Activated CD8-positive, alpha-beta memory T cell treated with anti-CD3 and anti-CD28 coated beads for 4 hours (primary cell): ENCODE data around the gene S100A12.

Experiments
- DNase-seq, 2 donors: peaks; one replicate each; pipeline ENCODE4 v3.0.0-alpha.2; 2020; ENCODE audit warnings: low read depth in 2 of 2

Gene S100A12

DNA sequence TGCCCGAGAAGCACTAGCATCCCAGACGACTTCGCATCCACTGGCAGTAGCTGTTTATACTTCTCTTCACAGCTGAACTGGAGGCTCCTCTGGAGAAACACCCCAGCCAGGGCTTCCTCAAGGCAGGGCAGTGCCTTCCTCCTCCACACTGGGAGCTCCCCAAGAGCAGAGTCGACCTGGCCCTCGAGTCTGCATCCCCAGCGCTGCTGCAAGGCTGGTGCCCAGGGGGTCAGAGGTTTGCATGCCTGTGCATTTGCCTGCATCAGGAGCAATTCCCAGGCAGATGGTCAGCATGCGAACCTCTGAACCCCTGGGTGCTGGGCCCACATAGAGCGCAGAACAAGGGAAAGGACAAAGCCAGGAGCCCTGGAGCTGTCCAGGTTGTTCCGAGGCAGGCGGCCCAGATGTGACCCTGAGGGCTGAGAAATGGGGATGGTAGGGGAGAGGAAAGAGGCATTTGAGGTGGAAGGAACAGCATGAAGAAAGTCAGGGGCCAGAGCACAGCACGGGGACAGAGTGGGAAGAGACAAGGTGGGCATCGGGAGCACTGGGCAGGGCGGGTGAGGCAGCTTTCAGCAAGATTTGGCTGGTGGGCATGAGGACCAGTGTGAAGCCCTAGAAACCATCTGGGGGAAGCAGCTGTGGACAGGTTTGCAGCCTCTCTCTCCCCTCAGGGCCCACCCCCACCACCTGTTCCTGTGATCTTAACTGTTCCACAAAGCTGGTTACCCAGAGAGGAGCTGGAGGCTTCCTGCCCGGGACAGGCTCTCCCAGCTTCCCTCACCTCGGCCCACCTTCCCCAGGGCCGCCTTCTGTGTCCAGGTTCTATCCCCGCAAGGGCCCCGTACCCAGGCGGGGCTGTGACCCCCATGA is 21.9 kb upstream of the S100A12 start:
- no peak for DNase-seq

DNA sequence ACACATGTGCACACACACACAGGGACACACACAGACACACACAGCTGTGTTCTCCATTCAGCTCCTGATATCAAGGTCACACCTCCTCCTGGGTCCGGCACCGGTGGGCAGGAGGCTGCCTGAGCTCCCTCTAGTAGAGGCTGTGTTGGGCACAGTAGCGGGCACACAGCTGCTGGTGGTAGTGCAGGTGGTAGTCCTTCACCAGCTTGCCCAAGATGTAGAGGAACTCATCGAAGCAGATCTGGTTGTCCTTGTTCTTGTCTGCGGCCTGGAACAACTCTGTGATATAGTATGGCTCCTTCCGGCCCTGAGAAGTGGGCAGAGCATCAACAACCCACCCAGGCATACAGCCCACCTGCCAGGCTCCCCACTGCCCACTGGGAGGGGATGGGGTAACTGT is 21.0 kb upstream of the S100A12 start:
- no peak for DNase-seq

DNA sequence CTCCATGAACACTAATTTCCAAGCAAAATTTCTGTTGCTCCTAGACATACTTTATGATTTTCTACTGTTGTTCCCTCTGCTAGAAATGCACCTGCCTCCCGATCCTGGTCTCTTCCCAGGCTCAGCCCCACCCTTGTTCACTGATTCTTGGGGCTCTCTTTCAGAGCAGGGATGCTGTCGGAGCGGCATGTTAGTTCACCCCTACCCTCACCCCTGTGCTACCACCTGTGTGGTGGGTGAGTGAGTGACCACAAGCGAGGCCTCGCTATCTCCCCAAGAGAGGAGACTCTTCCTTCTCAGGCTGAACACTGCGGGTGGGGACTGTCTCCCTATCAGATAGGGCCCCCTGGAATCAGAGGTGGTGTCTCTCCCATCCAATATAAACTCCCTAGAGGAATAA is 20.4 kb upstream of the S100A12 start:
- DNase-seq: no peak

DNA sequence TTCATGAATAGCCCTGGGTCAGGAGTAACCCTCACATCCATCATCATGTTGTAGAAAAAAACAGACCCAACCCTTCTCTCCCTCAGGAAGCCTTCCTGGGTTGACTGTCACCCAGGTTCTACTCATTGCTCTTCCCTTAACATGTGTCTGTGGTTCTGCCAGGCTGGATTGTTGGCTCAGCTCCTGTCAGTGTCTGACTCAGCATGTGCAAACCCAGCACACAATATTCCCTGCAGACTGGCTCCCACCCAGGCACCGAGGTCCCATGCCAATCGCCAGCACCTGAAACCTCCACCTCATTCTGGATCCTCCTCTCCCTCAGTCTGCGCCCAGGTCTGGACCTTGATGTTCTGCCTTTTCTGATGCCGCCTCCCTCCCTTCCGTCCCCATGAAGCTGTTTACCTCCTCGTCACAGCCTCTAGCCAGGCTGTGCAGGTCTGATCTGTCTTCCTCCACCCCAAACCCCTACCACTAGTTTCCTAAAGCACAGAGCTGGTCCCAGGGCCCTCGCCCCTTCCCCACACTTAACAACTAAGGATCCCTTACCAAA is 19.8 kb upstream of the S100A12 start:
- no peak for DNase-seq

DNA sequence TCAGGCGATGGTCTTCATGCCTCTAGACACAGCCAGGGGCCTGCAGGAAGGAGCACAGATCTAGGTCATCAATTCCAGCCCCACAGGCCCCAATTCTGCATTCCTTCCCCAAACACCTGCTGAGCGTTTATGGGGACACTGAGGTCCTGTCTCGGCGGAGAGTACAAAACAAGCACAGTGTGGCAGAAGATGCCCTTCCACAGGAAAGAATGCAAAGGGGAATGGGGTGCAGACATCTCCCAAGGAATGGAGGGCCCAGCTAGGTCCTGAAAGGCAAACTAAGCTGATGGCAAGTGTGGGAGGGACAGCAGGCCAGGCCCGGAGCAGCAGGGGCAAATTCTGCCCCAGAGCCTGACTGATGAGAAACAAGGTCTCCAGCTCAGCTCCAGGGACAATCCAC is 19.0 kb upstream of the S100A12 start:
- DNase-seq: no peak

DNA sequence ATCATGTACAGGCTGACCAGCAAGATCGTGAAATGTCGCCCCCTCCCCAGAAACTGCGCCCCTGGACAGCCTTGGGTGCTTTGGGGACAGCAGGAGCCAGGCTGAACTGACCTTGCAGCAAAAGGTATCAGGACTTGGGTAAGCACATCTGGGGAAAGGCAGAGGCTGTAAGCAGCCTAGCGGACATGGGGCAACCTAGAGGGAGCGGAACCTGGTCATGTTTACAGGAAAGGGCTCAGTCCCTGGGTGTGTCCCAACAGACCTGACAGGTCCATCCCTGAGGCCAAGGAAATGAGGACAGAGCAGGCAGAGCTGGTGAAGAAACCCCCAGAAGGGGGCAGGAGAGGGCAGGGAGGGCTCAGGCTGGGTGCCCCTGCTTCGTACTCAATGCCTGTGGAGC is 18.5 kb upstream of the S100A12 start:
- no peak for DNase-seq

DNA sequence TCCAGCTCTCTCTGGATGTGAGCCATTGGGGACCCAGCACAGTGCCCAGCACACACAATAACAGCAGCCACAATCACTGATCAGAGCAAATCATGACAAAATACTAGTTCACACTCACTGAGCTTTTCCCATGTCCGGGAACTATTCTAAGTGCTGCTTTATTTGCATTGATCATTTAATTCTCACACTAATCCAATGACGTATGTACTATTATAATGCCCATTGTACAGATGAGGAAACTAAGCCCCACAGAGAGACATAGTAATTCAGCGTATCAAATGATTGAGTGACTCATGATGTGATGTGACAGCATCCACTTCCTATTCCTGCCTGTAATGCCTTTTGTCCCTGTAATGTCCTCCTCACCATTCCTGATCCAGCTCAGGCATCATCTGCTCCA is 17.4 kb upstream of the S100A12 start:
- DNase-seq: no peak

DNA sequence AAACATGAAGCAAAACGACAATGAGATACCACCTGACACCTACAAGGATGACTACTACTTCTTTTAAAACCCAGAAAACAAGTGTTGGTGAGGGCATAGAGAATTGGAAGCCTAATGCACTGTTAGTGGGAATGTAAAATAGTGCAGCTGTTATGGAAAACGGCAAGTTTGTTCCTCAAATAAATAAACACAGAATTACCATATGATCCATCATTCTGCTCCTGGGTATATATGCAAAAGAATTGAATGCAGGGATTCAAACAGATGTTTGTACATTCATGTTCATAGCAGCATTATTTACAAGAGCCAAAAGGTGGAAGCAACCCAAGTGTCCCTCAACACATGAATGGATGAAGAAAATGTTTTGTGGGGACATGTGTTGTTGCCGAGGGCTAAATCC is 16.8 kb upstream of the S100A12 start:
- DNase-seq: no peak

DNA sequence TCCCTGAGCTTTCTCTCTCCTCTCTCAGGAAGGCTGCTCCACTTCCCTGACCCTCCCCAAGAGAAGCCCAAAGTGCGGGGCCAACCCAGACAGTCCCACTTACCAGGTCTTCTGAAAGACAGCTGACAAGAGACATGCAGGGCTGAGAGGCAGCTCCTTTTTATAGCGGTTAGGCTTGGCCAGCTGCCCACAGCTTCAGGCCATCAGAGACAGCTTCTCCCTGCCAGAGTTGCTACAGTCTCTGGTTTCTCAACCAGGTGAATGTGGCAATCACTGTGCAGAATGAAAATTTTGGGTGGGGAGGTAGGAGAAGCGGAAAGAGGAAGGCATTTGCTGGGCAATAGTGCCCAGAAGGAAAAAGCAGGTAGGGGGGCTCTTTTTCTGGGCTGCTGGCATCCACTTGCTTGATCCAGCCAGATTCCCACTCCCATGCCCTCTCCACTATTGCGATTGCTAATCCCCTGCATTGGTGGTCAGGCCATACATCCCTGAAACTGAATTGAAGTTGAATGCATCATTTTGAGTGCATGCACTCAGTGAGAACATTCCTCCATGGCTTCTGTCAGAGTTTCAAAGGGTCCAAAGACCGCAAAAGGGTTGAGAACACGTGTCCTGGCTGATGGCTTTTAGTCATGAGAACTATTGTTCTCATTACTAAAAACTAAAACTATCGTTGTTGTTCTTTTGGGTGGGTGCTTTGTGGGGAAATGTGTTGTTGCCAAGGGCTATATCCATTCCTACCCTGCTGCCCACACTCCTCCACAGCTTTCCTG is 15.7 kb upstream of the S100A12 start, which contains the start of gene S100A8:
TSS of gene S100A8 (minus strand) at position 136 of the 773 bp plus-strand sequence. CDS start 538 bp downstream, outside the sequence.
- DNase-seq: no peak

DNA sequence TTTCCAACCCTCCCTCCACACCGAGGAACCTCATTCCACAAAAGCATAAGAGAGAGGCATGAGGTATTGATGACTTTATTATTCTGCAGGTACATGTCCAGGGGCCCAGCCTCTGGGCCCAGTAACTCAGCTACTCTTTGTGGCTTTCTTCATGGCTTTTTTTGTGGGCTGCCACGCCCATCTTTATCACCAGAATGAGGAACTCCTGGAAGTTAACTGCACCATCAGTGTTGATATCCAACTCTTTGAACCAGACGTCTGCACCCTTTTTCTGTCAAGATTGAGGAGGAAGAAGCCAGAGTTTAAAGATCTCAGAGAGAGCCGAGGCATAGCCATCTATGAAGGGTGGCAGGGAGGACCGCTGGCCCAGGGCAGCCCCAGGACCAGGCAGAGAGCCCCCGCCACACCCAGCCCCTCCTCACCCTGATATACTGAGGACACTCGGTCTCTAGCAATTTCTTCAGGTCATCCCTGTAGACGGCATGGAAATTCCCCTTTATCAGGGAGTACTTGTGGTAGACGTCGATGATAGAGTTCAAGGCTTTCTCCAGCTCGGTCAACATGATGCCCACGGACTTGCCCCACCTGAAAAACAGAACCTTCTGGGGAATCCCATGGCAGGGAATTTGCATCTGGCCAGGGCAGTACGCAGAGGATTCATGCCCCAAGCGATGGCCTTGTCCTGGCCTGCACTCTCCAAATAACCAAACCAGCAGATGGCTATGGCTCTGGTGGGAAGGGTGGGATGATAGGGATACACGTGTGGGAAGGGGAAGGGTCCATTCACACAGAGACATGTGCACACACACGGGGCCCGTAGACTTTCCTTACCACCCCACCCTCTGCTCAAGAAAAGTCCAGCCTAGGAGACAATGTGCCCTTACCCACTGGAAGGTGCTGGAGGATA is 14.8 kb upstream of the S100A12 start:
- DNase-seq: no peak

DNA sequence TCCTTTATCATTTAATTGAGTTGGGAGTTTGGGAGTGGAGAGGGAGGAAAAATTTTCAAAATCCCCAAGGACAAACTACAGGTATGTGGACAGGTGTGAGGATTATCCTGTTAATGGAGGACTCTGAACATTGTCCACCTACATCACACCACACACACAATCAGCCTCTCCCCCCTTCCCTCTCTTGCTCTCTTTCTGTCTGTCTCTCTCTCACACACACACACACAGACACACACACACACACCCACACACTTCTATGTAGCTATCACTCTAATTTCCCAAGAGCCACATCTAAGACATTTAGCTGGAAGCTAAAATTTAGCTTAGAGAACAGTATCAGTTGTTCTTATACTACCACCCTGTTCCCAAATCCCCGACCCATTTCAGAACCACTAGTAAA is 14.0 kb upstream of the S100A12 start:
- no peak for DNase-seq

DNA sequence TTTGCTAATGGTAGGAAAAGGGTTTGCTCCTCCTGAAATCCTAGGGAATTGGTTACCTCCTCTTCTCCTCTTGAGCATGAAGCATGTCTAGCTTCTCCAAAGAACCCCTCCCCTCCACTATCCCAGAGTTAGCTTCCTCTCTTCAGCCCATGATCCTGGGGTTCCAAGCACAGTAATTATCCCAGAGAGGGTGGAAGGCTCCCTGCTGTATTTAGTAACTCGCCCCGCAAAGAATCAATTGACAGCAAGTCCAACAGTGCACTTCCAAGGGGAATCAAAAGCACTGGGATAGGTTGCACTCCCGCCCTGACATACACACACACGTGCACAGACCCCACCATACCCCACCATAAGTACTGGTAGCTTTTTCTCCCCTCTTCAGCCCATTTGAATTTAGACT is 12.4 kb upstream of the S100A12 start:
- no peak for DNase-seq

DNA sequence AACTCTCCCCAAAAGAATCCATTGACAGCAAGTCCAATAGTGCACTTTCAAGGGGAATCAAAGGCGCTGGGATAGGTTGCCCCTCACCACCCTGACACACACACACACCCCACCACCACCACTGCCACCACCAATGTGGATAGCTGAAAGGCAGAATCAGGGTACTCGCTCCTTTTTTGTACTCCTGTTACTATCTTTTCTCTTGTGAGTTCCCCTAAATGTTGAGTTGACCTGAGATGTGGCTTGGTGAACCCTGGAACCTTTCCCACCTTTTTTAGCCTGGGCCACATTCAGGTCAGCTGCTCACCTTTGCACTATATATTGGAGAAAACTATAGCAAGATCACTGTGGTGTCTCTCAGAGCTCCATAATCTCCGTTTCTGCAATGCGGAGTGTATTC is 11.6 kb upstream of the S100A12 start:
- DNase-seq: no peak

DNA sequence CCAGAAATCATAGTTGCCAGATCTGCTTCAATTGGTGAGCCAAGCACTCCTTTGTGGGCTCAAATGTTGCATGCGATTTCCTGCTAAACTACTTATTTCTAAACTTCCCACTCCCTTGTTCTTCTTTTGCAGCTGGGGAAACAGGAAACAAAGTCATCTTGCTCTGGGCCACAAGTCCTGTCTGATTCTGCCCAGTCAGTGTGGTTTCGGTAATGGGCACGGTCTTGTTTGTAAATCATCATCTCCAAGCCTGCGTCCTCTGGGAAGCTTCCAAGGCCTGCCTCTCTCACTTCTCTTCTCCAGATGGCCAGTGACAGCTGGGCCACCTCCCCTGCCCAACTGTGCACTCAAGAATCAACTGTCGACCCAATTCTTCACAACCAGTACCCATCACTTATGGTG is 11.1 kb upstream of the S100A12 start:
- DNase-seq: no peak

DNA sequence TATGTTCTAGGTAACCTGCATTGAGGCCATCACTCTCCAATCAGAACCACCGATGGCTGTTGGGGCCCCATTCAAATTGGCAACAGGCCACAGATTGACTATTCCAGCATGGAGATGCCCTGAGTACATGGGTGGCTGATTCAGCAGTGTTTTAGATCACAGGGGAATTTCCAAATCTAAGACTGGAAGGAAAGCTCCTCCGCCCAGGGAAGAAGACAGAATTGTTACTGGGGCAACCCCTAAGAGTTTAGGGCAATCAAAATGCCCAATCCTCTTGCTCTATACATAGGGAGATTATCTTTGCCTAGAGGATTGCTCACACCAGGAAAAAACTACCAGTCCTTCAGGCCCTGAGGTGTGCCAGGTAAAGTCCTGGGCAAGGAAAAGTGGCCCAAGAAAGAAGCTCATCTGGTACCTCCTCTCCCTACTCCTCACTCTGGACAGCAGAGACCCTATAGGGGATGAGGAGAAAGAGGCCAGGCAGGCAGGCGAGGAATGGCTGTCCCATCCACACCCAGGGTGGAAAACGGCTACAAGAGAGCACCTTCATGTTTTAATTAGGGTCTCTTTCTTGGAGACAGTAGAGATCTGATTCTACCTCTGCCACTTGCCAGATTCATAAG is 9.6 kb upstream of the S100A12 start:
- no peak for DNase-seq

DNA sequence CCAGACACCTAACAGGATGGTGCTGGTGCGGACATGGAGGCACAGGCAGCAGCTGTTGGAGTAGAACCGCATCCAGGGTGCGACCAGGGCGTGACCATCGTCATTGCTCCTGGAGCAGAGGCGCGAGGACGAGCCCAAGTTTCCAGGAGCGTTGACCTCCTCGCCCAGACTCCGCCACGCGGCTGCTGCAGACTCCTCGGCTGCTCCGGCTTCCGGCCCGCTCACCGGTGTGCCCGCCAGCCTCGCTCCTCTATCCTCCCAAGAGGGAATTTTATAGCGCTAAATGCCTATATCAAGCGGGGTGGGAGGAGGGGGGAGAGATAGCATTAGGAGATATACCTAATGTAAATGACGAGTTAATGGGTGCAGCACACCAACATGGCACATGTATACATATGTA is 5.3 kb upstream of the S100A12 start:
- no peak for DNase-seq

DNA sequence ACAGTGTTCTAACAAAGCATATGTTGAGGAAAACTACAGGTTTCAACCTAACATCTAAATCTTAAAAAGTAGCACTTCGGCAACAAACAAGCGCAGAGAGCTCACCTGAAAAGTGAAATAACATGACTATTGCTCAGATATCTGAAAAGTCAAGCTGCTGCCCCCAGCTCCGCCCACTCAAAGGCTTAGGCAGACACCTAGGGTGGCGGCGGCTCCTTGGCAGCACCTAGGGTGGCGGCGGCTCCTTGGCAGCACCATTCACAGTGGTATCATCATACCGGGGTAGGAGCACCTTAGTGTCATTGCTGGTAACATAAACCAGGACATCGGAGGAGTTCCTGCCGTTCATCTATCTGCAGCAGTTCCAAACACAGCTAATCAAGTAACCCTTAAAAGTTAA is 4.2 kb upstream of the S100A12 start:
- no peak for DNase-seq

DNA sequence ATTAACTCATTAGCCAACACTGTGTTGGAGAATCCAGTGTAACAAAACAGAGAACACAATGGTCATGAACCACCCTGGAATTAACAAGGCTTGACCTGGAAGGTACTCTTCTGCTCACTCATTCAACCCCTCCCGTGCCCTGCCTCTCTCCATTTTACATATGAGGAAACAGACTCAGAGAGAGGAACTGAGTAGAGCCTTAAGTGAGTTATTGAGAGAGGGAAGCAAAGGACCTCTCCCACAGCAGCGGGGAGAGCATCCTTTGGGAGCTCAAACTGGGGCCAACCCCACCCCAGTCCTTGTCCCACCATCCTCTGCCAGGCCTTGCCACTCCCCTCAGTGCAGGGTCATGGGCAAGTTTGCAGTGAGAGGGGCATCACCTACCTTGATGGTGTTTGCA is 1.4 kb downstream of the S100A12 start:
- DNase-seq: no peak

DNA sequence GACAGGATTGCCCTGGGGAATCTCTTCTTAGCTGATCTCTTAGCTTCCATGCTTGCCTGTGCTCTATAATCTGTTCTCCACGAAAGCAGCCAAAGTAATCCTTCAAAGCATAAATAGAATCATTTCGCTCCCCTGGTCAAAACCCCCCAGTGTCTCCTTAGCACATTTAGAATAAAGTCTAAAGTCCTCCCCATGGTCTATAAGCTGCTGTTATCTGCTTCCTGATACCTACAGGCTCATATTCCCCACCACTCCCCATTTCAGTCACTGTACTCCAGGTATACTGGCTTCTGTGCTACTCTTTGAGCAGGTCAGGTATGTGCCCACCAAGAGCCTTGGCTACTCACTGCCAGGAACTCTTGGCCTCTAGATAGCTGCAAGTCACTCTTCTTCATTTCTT is 2.9 kb downstream of the S100A12 start:
- no peak for DNase-seq

DNA sequence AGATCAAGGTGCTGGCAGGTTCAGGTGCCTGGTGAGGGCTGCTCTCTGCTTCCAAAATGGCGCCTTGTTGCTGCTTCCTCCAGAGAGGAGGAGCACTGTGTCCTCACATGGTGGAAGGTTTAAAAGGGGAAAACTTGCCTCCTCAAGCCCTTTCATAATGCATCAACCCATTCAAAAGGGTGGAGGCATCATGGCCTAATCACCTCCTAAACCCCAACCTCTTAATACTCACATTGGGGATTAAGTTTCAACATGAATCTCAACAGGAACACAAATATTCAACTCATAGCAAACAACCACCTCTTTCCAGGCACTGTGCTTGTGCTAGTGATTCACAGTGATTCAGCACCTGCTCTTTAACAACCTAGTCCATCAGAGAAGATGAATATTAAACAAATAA is 4.2 kb downstream of the S100A12 start:
- no peak for DNase-seq

DNA sequence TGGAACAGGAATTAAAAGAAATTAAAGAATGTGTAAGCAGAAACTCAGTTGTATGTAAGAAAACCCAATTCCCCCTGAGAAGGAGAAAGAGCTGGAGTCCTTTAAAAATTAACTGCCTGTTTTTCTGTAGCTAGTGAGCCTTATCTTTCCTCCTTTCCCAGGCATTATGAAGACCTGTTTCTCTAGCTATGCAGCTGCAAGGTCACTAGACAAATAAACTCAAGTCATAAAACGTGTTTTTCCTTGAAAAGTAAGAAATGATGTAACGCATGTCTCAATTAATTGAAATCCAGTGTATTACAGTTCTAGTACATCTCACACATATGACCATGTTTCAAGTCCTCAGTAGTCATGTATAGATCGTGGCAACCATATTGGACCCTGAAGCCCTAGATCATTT is 5.3 kb downstream of the S100A12 start:
- no peak for DNase-seq
